GM19438 (cell line): ENCODE measurements around the gene PRKACB.

Experiments used
- ATAC-seq: cut with Tn5 transposase; IDR thresholded peaks from one replicate; pipeline ENCODE4 v1.9.1; 2021; ENCODE audit warnings: low read depth; ENCODE audit not compliant: unreplicated experiment

Gene PRKACB

DNA sequence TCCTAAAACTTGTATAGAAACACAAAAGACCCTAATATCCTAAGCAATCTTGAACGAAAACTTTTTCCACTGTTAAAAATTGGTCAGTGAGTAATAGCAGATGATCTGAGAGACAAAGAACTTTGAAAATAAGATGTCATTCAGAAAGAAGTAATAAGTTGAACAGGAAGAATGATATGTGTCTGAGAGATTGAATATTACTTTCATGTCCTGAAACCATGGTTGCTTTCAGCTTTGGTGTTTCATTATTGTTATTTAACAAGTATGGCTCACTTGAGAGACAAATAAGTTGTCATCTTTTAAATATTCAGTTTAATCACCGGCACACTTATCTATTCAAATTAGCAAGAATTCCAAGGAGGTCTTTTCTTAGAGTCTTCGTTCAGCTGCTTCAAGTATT is 11.4 kb downstream of the PRKACB start:
- no peak for ATAC-seq

GRCh38 chr1:84156210-84156621 is 12.1 kb downstream of the PRKACB start:
- no peak for ATAC-seq

GRCh38 chr1:84159533-84160240 is 15.6 kb downstream of the PRKACB start:
- no peak for ATAC-seq

DNA sequence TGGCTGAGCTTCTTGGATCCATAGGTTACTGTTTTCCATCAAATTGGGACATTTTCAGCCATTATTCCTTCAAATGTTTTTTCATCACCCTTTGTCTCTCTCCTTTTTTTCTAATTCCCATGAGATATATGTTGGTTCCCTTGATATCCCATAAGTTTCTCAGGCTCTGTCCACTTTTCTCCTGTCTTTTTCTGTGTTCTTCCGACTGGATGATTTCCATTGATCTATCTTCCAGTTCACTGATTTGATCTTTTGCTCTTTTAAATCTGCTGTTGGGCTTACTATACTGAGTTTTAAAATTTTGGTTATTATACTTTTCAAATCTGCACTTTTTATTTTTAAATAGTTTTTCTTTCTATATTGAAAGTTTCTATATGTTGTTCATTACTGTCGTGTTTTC is 18.2 kb downstream of the PRKACB start:
- ATAC-seq, result no peak

- no peak for ATAC-seq
Observed at GRCh38 chr1:84163123-84163931, 19.3 kb downstream of the PRKACB start.

GRCh38 chr1:84164161-84164560 is 20.1 kb downstream of the PRKACB start:
- no peak for ATAC-seq

GRCh38 chr1:84164567-84165021 is 20.5 kb downstream of the PRKACB start:
- no peak for ATAC-seq

DNA sequence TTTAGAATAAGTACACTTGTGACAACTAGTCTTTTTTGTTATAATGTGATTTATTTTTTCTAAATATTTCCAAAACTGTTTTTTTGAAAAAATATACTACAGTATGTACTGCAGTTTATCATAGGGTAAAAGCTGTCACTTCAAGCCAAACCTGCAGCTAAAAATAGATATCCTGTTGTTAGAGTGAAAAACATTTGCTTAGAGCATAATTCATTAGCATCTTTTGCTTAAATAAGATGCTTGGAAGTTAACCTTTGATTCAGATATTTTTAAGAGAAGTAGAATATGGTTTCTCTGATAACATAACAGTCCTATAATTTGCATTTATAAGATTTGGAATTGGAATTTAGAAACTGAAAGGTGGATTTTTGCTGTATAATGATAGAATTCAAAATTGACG is 21.5 kb downstream of the PRKACB start:
- ATAC-seq, result no peak

DNA sequence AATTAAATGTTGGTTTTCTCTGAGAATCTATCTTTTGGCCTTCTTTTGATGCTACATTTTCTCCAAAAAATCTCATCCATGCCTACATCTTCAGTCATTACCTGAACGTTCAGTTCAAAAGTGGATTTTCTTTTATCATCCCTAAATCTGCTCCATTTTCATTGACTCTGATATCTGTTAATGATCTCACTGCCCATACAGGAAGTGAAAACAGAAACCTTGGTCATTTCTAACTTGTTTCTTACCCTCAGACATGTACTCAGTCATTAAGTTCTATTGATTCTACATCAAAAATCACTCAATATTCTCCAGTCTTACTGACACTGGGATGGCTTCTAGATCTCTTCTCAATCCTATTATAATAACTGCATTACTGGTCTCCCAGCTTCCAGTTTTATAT is 22.7 kb downstream of the PRKACB start:
- ATAC-seq, result peak; percentile 89

DNA sequence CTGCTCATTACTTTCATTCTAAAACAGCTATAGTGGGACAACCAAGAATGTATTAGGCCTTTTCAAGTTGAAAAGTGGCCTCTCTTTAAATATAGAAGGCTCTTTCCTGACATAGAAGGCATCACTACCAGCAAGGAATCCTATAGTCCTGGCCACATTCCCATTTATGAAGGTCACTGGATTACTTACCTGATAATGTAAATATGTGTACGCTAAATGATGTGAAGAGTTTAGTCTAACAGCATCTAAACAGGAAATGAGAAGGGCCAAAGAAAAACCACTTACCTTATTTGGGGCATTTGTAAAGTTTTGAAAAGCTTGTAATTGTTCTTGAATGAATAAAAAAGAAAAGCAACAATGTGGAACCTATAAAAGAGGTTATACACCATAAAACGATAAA is 24.7 kb downstream of the PRKACB start:
- no peak for ATAC-seq

GRCh38 chr1:84170171-84170570 is 26.1 kb downstream of the PRKACB start:
- no peak for ATAC-seq

DNA sequence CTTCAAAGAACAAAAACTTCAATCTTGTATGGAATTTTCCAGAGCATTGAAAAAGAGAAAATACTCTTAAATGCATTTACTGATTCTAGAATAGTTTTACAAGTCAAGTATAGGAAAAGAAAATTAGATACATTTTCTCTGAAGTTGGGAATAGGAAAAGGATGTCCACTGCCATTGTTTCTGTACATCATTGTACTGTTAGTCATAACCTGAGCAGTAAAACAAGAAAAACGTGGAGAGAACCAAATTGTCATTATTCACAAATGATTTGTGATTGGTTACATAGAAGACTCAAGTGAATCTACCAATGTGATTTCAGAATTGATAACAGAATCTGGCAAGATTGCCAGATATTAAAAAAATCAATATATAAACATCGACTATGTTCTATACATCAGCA is 27.4 kb downstream of the PRKACB start:
- no peak for ATAC-seq

- no peak for ATAC-seq
Observed at GRCh38 chr1:84174051-84174556, 30.0 kb downstream of the PRKACB start.

GRCh38 chr1:84181350-84182005 is 37.4 kb downstream of the PRKACB start:
- ATAC-seq, result no peak

GRCh38 chr1:84190455-84190854 is 46.4 kb downstream of the PRKACB start:
- ATAC-seq, result no peak

- ATAC-seq, result no peak
Observed at GRCh38 chr1:84192681-84193080, 48.6 kb downstream of the PRKACB start.

DNA sequence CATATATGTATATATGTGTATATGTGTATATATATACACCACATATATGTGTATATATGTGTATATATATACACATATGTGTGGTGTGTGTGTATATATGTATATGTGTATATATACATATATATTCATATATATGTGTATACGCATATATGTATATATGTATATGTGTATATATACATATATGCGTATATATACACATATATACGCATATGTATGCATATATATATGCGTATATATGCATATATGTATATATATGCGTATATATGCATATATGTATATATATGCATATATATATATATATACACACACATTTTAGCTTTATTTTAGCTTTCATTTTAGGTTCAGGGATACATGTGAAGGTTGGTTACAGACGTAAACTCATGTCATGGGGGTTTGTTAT is 54.8 kb downstream of the PRKACB start:
- ATAC-seq, result no peak

- ATAC-seq, result no peak
Observed at GRCh38 chr1:84199257-84199656, 55.2 kb downstream of the PRKACB start.

DNA sequence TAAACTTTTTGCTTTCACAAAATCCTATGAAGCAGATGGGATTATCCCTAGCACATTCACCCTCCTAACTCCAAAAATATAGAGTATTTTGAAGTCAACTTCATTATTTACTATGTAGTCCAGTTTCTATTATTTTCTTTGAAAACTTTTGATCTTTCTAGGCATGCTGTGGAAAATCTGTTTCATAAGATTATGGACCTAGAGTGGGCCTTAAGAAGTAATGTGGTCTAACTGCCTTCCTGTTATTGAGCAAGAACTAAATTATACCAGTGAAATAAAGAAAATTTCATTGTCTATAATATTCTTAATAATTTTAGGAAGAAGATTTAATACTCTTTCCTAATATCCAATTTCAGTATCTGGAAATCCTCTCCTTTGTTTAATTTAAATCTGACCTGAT is 58.1 kb downstream of the PRKACB start:
- ATAC-seq, result no peak

GRCh38 chr1:84206375-84206774 is 62.3 kb downstream of the PRKACB start:
- ATAC-seq, result no peak

DNA sequence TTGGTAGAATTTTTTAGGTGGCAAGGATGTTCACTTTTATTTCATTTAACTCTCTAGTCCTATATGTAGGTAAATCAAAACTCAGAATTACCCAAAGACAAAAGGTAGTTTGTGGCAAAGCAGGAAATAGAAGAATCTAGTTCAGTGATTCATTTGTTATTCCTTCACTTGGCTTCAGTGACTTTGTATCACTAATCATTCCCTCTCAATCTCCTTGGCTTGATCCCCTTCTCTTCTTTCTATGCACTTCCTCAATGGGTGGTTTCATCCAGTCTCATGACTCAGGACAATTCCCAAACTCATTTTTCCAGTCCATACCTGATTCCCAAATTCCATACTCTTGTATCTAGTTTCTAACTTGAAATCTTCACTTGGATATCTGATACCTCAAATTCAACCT is 64.9 kb downstream of the PRKACB start:
- no peak for ATAC-seq
